RPMI8226 (cell line): Measurements from ENCODE around the gene TMEM51.

ENCODE experiments used
- DNase-seq: peaks from one replicate; pipeline ENCODE4 v3.0.0-alpha.2; 2015

TMEM51 gene, protein sequence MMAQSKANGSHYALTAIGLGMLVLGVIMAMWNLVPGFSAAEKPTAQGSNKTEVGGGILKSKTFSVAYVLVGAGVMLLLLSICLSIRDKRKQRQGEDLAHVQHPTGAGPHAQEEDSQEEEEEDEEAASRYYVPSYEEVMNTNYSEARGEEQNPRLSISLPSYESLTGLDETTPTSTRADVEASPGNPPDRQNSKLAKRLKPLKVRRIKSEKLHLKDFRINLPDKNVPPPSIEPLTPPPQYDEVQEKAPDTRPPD

DNA sequence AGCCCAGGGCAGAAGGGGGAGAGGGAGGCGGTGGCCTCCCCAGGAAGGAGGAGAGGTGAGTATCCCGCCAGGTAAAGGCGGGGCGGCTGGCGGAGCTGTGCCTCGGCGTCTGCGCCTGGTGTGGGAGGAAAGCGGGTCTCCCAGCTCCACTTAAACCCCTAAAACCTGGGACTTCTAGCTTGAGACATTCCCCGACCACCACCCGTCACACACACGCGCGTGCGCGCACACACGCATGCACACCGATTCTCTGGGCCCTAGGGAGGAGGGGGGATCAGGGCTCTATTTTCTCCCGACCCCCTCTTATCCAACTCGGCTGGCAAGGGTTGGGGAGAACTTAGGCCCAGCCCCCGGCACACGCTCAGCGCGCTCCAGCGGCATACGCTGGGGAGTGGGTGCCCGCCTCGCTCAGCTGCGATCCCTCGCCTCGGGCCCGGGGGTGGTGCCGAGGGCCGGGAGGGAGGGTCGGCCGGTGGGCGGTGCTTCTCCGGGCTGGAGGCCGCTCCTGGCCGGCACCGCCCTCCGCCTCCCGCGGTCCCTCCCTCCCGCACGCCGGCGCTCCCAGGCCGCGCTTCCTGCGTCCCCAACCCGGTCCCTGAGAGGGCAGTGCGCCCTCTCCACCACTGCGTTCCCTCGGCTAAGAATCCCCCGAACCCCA is at the start of gene TMEM51:
Gene TMEM51 (plus strand): TSS at position 564 of the 658 bp plus-strand sequence. CDS start 61,341 bp downstream, outside the sequence.
- peak; percentile 77 for DNase-seq

DNA sequence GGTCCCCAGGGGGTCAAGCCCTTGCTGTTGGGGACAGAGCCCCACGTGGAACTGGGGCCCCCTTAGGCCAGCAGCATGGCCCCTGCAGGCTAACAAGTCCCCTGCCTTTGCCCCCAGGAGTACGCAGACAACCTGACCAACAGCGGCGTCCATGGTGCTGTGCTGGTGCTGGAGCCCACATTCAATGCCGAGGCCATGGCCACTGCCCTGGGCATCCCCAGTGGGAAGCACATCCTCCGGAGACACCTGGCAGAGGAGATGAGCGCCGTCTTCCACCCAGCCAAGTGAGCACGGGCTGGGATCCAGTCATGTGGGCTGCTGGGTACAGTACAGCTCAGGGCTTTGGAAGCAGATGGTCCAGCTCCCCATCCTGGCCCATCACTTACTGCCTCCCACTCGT is 49.6 kb upstream of the TMEM51 start:
- no peak for DNase-seq

DNA sequence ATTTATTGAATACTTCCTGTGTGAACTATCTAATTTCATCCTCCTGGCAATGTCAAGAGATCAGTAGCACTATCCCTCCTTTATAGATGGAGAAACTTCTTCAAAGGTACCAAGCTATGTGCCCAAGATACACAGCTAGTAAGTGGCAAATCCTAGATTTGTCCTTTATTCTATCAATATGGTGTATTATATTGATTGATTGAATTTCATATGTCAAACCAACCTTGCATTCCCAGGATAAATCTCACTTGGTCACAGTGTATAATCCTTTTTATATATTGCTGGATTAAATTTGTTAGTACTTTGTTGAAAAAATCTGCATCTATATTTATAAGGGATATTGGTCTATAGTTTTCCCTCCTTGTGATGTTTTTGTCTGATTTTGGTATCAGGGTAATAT is 48.8 kb upstream of the TMEM51 start:
- no peak for DNase-seq

DNA sequence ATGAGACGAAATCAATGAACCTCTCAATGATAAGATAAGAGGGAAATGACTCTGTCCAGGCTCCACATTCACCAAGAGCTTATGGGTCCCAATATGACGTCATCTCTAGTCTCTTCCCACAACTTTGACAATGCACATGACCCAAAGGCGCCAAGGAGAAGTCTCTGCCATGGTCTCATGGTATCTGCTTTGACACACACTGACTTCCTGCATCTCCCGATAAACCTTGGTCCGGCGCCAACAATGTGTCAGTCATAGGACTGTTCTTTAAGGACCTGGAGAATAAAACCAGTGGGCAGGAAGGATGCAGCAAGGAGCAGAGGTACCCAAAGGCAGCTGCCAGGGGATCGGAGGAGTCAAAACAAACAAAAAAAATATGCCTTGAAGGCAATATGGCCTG is 46.9 kb upstream of the TMEM51 start:
- peak; percentile 49 for DNase-seq

DNA sequence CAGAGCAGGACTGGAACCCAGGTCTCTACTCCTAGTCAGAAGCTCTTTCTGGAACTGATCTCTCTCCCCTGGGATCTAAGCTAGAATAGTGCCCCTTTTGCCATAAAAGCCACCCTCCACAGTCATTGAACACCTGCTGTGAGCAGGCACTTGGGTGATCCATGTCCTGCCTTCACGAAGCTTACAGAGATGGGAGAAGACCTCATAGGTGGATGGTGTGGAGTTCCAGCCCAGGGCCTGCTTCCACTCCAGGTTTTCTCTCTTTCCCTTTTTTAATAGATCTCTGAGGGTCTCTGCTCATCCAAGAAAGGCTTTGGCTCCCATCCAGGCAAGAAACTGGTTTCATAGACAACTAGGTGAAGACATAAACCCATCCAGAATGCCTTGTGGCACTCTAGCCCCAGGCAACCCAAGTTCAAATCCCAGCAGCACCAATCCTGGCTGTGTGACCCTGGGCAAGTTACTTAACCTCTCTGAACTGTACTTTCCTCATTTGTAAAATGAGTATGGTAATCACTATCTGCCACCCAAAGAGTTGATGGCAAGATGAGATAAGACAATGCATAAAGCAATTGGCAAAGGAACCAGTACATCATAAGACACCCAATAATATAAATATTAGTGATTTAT is 46.4 kb upstream of the TMEM51 start:
- no peak for DNase-seq

DNA sequence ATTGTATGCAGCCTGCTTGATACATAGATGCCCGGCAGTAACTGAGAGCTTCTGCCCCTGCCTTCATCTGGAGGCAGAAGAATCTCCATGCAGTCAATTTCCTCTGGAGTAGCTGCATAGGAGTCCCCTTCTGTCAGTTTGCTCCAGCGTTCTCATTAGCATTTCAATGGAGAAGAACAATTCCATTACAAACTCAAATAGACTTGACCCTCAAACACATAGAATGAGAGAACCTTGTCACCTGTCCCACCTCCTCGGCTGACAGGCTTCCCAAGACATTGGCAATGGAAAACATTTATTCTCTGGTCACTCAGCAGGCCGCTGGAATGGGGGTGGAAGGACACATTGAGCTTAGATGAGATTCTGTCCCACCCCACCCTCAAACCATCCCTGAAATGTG is 45.6 kb upstream of the TMEM51 start:
- no peak for DNase-seq

DNA sequence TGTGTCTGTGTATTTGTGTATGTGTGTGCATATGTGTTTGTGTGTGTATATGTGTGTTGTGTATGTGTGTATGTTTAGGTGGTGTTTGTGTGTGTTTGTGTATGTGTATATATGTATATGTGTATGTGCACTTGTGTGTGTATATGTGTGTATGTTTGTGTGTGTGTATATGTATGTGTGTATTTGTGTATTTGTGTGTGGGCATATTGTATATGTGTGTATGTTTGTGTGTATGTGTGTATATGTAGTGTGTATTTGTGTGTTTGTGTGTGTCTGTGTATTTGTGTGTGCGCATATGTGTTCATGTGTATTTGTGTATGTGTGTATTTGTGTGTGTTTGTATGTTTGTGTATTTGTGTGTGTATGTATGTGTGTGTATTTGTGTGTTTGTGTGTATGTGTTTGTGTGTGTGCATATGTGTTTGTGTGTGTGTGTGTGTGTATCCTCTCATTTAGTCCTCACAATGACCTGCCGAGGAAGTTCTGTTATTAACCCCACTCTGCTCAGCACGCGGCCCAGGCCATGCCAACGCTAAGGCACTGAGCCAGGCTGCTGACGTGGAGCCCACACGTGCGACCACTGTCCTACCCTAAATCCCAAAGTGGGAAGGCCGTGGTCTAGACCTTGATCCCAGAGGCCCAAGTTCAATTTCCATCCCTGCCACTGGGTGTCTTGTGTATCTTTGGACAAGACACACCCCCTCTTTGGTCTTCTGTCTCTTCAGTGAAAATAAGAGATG is 43.2 kb upstream of the TMEM51 start:
- no peak for DNase-seq

DNA sequence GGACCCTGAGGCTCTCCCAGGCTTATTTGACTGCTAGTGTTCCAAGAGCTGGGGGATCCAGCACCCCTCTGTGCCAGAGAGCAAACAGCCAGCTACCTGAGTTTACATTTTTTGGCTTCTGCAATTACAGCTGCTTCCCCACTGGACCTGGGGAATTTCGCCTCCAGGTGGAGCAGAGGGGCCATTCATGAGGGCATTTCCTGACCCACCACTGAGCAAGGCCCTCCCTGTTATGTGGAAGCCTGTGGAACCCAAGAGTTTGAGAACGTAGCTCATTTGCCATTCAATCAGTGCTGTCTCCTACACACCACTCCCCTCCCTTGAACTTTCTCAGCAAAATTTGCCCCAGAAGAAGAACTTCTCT is 42.7 kb upstream of the TMEM51 start:
- no peak for DNase-seq

DNA sequence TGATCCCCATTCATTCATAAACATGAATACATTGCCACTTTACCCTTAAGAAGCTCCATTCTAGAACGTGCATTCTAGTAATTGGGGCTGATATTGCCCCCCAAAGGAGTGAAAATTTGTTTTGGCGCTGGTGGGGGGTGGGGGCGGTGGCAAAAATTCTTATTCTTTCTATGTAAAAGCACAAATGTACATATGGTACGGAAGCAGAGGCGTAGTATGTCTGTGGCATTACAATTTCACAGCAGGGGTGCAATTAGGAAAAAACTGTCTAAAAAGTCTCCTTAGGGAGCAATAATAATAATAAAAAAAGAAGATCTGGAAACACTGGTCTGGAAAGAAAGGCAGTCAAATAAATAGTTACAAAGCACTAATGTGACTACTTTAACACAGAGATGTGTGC is 40.4 kb upstream of the TMEM51 start:
- DNase-seq = no peak

DNA sequence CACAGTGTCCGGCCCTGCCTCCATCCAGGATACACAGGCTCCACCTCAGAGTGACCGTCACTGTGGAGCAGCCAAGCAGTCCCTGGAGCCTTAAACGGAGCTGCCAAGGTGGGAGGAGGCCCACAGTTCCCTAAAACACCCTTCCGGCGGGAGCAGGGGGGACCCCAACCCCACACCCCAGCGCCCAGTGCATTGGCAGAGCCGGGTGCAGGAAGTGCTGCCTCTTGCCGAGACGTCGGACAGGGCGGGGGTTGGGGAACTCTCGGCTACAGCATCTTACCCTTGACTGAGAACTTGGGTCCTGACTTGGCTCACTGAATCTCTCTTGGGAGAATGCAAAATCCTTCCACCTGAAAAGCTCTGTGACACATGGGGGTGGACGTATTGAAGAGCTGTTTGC is 38.7 kb upstream of the TMEM51 start:
- no peak for DNase-seq

DNA sequence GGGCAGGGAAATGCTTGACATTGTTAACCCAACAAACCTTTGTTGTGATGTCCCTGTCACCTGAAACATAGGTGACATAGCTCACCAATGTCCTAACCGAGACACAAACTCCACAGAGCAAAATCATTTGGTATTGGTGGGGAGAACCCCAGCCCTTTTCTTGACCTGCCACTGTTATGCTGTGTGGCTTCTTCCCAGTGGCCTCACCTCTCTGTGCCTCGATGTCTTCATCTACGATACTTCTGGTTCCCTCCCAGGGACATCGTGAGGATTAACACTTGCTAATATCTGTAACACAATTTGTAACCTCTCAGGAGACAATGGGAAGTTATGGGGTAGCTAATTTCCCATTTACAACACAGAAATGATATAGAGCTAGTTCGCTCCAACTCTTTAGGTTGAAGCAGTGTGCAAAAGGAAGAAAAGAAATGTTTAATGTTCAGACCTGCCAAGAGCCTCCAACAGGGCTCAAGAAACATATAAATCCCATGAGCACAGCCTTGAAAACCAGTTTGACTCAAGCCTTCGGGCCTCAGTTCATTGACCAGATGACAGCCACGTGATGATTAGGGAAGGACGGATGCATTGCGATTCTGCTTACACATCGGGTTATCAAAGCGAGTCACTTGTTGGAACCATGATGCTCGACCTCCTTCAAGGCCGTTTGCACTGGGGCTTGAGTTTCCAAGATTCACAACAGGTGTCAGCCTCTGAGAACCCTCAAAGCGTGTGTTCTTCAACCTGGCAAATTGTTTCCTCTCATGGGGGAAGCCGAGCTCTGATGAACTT is 37.8 kb upstream of the TMEM51 start:
- no peak for DNase-seq

DNA sequence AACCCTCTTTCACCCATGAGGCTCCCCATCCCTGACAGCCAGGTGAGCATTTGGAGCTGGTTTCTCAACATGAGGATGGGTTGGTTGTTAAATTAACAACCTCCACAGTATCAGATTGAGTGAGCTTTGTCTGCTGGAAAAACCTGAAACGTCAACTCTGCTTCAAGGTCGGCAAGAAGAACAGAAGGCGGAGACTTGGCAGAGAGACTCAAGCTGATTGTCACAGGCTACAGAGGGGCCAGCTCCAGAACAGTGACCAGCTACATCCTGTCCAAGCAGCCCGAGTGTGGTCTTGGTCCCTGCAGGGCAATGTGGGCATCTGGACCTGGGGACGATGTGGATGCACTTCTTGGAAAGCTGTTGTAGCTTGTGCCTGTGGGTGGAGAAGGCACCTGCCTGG is 36.6 kb upstream of the TMEM51 start:
- DNase-seq = no peak

DNA sequence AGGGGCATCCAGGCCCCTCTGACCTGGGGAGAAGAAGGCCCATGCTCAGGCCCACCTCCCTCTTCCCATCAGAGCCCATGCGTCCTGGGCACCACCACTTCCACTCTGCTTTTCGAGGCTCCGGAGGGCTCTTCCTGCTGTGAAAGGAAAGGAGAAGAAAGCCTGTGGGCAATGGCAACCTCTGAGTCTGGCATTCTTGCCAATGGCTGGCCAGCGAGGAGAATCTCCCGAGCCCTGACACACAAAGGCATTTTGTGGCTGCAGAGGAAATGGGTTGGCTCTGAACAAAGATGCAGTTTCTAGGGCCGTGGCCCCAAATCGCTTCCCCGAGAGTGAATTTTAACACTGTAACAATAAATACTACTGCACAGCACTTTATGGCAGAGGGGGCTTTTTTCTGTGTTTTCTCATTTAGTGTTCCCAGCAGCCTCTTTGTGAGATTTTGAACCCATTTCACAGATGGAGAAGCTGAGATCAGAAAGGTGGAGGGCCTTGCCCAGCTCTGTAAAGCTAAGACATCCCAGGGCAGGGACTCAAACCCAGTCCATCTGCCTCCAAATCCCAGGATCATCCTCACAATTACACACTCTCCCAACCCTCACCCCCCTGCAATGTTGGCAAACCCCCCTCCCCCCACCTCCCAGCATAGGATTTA is 35.7 kb upstream of the TMEM51 start:
- no peak for DNase-seq

DNA sequence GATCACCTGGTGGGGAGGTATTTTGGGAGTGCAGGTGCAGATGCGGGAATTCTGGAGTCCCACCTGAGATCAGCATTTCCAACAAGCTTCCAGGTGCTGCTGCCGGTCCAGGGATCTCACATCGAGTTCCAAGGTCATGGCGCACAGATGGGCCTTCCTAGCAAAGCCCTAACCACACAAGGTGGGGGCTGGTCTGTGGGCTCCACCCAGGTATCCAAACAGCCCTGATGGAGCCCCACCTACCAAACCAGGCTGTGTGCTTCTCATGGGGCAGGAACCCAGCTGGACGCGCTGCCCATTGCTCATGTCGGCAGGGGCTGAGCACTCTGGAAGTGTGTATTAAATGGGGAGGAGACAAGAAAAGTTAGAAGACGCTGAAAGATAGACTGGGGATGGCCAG is 35.0 kb upstream of the TMEM51 start:
- DNase-seq = no peak

DNA sequence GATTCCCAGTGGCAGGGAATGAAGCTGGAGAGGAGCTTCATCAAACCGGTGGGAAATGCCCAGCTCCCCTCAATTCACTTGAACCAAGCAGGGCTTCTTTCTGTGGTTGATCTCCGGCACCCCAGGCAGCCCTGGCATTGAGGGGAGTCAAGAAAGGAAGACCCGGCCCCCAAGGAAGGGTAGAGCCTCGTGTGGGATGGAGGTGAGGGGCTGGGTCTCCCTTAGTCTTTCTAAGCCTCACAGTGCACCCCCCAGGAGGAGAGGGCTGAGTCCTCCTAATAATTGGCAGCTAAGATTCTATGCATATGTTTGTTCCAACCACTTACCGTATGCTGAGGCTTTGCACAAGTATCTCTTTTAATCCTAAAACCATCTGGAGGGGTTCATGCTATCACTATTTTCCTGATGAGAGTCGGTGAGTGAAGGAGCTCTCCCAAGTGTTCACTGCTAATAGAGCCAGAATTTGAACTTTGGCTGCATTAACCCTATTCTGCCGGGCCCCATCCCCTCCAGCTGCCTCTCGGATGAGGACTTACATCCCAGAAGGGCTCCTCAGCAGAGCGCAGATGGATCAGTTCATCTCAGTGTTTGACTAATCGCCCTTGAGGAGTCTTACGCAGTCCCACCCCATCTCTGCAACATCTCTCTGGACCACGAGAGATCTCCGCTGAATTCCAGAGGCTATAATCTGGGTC is 33.1 kb upstream of the TMEM51 start:
- DNase-seq = no peak

DNA sequence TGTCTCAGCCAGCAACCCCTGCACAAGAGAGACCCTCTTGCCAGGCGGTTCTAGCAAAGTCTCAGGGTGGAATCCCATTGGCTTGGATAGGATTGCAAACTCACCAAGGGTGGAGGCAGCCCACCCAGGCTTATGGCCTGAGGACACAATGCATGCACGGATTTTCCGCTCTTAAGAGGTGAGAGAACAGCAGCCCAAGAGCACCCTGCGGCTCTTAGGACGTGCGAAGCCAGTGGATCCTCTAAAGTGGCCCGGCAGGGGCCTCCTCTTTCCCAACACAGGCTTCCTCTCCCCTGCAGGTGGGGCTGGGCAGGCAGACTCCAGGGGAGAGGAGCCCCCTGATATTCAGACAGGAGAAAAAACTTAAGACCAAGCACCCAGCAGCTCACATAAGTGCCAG is 31.2 kb upstream of the TMEM51 start:
- DNase-seq = no peak

DNA sequence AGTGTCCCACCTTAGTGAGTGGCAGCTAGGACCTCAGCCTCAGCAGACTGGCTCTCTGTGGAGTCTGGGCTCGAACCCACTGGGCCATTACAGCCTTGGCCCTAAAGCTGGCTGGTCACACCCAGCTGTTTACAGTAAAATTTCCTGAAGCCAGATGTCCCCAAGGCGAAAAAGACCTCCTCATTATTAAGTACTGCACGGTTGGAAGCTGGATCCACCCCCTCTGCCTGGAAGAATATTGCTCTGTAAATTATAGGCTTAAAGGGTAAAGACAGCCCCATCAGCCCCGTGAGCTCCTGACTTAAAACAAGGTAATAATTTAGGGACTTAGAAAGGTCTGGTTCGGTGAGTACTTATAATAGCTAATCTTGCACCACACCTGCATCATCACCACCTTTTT is 30.3 kb upstream of the TMEM51 start:
- DNase-seq = no peak

DNA sequence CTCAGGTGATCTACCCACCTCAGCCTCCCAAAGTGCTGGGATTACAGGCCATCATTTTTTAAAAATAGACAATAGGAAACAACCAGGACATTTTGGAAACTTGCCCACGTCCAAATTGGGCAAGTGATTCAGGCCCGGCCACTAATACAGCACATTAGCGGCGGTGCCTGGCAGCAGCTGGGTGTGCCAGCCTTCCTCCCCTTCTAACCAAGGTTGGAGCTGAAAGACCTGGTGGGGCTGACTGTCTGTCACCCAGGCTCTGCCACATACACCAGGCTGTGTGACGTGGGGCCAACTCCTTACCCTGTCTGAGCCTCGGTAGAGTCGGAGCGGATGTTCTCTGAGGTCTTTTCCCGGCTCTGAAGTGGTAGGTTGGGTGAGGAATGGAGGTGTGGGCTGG is 29.6 kb upstream of the TMEM51 start:
- DNase-seq = no peak

DNA sequence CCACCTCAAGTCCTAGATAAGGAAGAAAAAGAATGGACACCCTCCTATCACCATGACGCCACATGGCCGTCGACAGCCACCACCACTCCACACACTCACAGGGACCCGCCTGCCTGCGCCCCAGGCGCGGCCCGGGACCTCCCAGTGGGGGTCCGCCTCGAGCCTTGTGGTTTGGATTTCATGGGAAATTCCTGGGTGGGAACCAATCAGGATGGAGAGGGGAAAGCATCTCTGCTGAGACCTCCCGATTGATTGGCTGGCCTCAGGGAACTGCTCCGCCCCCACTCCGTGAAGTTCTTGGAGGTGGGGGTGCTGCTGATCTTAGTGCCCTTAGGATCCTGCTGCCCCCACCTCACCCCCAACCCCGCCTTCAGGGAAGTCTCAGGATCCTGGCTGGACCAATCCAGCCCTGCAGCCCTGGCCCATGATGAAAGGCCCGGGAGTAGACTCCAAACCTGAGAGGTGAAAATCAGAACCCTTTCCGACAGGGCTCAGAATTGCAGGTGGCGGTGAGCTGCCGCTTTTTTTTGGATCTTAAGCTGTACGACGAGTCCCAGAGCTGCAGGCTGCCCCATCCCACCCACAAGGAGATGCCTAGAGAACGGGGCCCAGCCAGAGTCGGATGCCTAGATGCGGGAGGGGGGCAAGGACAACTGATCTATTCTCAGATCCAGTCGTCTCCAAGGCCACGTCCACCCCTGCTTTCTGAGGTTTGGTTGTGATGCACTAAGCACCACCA is 29.0 kb upstream of the TMEM51 start:
- no peak for DNase-seq

DNA sequence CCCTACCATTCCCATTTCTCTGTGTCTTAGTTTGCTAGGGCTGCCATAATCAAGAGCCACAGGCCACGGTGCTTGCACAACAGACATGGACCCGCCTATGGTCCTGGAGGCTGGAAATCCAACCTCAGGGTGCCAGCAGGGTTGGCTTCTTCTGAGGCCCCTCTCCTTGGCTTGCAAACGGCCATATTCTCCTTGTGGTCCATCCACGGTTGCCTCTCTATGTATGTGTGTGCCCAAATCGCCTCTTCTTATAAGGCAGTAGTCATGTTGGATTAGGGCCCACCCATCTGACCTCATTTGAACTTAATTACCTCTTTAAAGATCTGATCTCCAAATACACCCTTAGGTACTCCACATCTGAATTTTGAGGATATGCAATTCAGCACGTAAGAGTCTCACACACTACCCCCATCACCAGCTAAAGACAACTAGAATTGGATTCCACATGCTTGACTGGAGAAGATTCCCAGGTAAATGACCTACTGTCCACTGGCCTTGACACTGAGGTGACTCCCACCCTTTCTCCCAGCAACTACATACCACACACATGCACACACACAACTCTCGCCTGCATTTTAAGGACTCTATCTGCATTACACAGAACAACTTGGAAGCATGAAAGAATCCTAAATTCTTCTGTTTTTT is 28.3 kb upstream of the TMEM51 start:
- DNase-seq = no peak

DNA sequence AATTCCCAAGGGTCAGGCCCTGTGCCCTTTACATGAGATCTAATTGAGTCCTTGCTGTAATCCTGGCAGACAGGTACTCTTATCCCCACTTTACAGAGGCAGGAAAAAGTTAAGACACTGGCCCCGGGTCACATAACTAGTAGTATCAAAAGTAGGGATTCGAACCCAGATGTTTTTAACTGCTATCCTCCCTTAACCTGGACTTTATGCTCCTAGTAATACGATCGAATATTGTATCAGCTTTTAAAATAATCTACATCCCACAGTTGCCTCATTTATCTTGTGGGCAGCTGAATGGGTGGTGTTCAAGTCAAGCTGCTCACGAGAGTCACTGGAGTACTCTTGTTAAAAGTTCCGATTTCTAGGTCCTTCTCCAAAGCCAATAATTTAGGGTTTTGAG is 25.5 kb upstream of the TMEM51 start:
- DNase-seq = no peak
